ENCODE results near the gene COX7A2. TPM values are rescaled to one million over a fixed set of nuclear protein-coding genes. Genes with fewer than 3 reads are reported as not detected.

COX7A2 gene
- polyA plus RNA-seq, 4 donors: 214 to 1,298 (median 910) TPM

DNA sequence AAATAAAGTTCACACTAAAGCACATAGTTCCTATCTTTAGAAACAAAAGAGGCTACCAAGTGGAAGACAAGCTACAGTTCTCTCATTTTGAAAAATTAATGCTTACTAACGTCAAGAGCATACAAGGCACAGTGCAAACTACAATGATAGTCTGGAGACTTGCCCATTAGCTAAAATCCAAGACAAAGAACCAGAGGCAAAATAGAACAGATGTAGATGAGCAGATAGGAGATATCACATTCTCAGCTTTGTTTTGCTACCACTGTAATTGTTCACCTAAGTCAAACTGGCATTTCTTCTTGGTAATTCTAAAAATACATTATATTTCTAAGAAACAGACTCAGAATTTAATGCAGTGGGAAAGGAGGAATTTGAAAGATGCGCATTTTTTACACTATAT lies 35.8 kb upstream of the COX7A2 start:
- Histone ChIP-seq H3K9me3 (ENCODE audit: control insufficient read depth in 2 of 2, insufficient read depth in 1 of 2, low read depth in 1 of 2, low read length in 1 of 2) (no peaks in the 10 kb centered on the region), H3K36me3 (ENCODE audit: control insufficient read depth in 3 of 3, insufficient read depth in 2 of 3, low read depth in 1 of 3, low read length in 3 of 3) (peaks cover 0 to 3% (median 2%) of the 10 kb centered on the region in 3 donors), H3K4me3 (ENCODE audit: low read depth in 1 of 3, low read length in 3 of 3) (no peak overlapping the region), H3K27me3 (ENCODE audit: control insufficient read depth in 3 of 3, insufficient read depth in 3 of 3, low read length in 3 of 3) (no peaks in the 10 kb centered on the region), H3K4me1 (ENCODE audit: control insufficient read depth in 3 of 3, insufficient read depth in 2 of 3, low read depth in 1 of 3, low read length in 2 of 3) (peaks cover 2 to 11% (median 2%) of the 10 kb centered on the region in 3 donors), H3K27ac (ENCODE audit: low read depth in 1 of 3, low read length in 2 of 3) (no peak overlapping the region)
- FAIRE-seq (no peak), DNase-seq (no peak)
- 73 to 85% (median 79%) methylated on average over 2 of the region's 2 CpGs for WGBS, 3 donors

GRCh38 chr6:75278474-75279077 lies 35.0 kb upstream of the COX7A2 start:
- peaks cover 0 to 3% (median 2%) of the 10 kb centered on the region in 3 donors for H3K36me3 ChIP-seq (ENCODE audit: control insufficient read depth in 3 of 3, insufficient read depth in 2 of 3, low read depth in 1 of 3, low read length in 3 of 3)
- FAIRE-seq: no peak
- 43 to 58% (median 48%) methylated on average over 4 of the region's 4 CpGs for WGBS, 3 donors
- peak in 1 of 2 donors; percentile 23 for DNase-seq
- H3K4me1 ChIP-seq (ENCODE audit: control insufficient read depth in 3 of 3, insufficient read depth in 2 of 3, low read depth in 1 of 3, low read length in 2 of 3): peaks cover 2 to 11% (median 2%) of the 10 kb centered on the region in 3 donors
- no peak overlapping the region for H3K27ac ChIP-seq (ENCODE audit: low read depth in 1 of 3, low read length in 2 of 3)
- H3K4me3 ChIP-seq (ENCODE audit: low read depth in 1 of 3, low read length in 3 of 3): no peak overlapping the region
- no peaks in the 10 kb centered on the region for H3K9me3 ChIP-seq (ENCODE audit: control insufficient read depth in 2 of 2, insufficient read depth in 1 of 2, low read depth in 1 of 2, low read length in 1 of 2)
- no peaks in the 10 kb centered on the region for H3K27me3 ChIP-seq (ENCODE audit: control insufficient read depth in 3 of 3, insufficient read depth in 3 of 3, low read length in 3 of 3)

DNA sequence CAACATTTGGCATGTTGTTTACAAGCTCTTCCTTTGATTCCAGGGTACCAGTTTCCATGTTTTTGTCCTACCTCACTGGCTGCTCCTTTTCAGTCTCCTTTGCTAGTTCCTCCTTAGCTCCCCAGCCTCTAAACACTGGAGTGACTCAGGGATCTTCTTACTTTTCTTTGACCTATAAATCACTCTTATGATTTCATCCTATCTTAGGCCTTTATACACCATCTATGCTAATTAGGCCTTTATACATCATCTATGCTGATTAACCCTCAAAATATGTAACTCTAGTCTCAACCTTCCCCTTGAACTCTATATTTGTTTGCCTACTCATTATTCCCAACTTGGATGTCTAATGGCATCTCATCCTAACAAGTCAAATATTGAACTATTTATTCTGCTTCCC lies 31.5 kb upstream of the COX7A2 start:
- Histone ChIP-seq H3K27me3 (ENCODE audit: control insufficient read depth in 3 of 3, insufficient read depth in 3 of 3, low read length in 3 of 3) (no peaks in the 10 kb centered on the region), H3K9me3 (ENCODE audit: control insufficient read depth in 2 of 2, insufficient read depth in 1 of 2, low read depth in 1 of 2, low read length in 1 of 2) (no peaks in the 10 kb centered on the region), H3K36me3 (ENCODE audit: control insufficient read depth in 3 of 3, insufficient read depth in 2 of 3, low read depth in 1 of 3, low read length in 3 of 3) (peaks cover 0 to 3% (median 2%) of the 10 kb centered on the region in 3 donors), H3K4me1 (ENCODE audit: control insufficient read depth in 3 of 3, insufficient read depth in 2 of 3, low read depth in 1 of 3, low read length in 2 of 3) (peaks cover 0 to 9% (median 0%) of the 10 kb centered on the region in 3 donors), H3K27ac (ENCODE audit: low read depth in 1 of 3, low read length in 2 of 3) (no peak overlapping the region), H3K4me3 (ENCODE audit: low read depth in 1 of 3, low read length in 3 of 3) (no peak overlapping the region)
- DNase-seq (no peak), FAIRE-seq (no peak)

DNA sequence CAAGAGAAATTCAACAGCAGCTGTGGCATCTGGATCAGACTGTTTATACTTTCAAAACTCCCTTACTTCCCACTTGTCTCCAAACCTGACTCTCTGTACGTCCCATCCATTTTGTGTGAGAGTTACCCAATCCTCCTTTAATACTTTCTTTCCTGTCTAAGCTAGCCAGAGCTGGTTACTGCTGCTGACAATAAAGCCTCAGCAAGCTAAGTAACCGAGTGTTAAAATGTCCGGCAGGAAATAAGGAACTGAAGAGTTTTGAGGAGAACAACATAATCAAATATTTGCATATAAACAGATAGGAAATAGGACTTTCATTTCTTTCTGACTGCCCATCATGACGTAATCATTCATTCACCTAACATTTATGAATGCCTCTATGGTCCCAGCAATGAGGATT lies 29.4 kb upstream of the COX7A2 start:
- Histone ChIP-seq H3K4me1 (ENCODE audit: control insufficient read depth in 3 of 3, insufficient read depth in 2 of 3, low read depth in 1 of 3, low read length in 2 of 3) (peaks cover 0 to 10% (median 0%) of the 10 kb centered on the region in 3 donors), H3K4me3 (ENCODE audit: low read depth in 1 of 3, low read length in 3 of 3) (no peak overlapping the region), H3K36me3 (ENCODE audit: control insufficient read depth in 3 of 3, insufficient read depth in 2 of 3, low read depth in 1 of 3, low read length in 3 of 3) (peaks cover 0 to 3% (median 2%) of the 10 kb centered on the region in 3 donors), H3K9me3 (ENCODE audit: control insufficient read depth in 2 of 2, insufficient read depth in 1 of 2, low read depth in 1 of 2, low read length in 1 of 2) (no peaks in the 10 kb centered on the region), H3K27me3 (ENCODE audit: control insufficient read depth in 3 of 3, insufficient read depth in 3 of 3, low read length in 3 of 3) (no peaks in the 10 kb centered on the region), H3K27ac (ENCODE audit: low read depth in 1 of 3, low read length in 2 of 3) (peak overlapping the region in 1 of 3 donors; percentile 14)
- FAIRE-seq (no peak), DNase-seq (no peak)
- 78 to 92% (median 86%) methylated on average over 4 of the region's 4 CpGs for WGBS, 3 donors

DNA sequence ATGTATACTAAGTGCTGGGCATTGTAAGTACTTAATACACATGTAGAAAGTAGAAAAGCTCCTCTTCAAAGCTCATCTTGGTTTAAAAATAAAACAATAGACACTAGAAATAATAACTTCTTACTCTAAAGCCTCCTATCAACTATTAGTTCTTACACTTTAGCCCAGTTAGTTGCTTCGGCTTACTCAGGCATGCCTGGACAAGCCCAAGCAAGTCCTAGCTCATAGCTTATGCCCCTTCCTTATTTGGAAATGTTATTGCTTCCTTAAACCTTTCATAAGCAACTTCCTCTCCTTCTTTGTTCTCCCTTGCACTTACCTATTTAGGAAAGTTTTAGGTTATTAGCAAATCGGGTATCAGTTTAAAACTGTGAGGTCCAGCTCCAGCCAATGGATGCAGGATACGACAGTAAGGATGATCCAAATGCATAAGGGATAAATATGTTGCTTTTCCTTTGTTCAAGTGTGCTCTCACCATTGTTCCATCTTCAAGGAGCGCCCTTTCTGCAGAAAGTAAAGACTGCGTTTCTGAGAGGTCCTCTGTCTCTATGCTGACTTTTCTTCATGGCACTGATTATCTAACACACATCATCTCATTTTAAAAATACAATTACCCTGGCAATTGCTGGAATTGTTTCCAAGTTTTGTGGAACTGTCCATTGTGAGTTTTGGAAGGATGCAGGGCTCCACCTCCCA lies 28.7 kb upstream of the COX7A2 start:
- H3K4me1 ChIP-seq (ENCODE audit: control insufficient read depth in 3 of 3, insufficient read depth in 2 of 3, low read depth in 1 of 3, low read length in 2 of 3): peaks cover 0 to 6% (median 3%) of the 10 kb centered on the region in 3 donors
- 91 to 93% (median 93%) methylated on average over 5 of the region's 5 CpGs for WGBS, 3 donors
- no peaks in the 10 kb centered on the region for H3K27me3 ChIP-seq (ENCODE audit: control insufficient read depth in 3 of 3, insufficient read depth in 3 of 3, low read length in 3 of 3)
- no peak overlapping the region for H3K4me3 ChIP-seq (ENCODE audit: low read depth in 1 of 3, low read length in 3 of 3)
- H3K27ac ChIP-seq (ENCODE audit: low read depth in 1 of 3, low read length in 2 of 3): peak overlapping the region in 1 of 3 donors; percentile 14
- no peak for DNase-seq
- no peak for FAIRE-seq
- H3K9me3 ChIP-seq (ENCODE audit: control insufficient read depth in 2 of 2, insufficient read depth in 1 of 2, low read depth in 1 of 2, low read length in 1 of 2): no peaks in the 10 kb centered on the region
- H3K36me3 ChIP-seq (ENCODE audit: control insufficient read depth in 3 of 3, insufficient read depth in 2 of 3, low read depth in 1 of 3, low read length in 3 of 3): peaks cover 0 to 2% (median 0%) of the 10 kb centered on the region in 3 donors

- H3K27me3 ChIP-seq (ENCODE audit: control insufficient read depth in 3 of 3, insufficient read depth in 3 of 3, low read length in 3 of 3): no peaks in the 10 kb centered on the region
- peaks cover 0 to 6% (median 1%) of the 10 kb centered on the region in 3 donors for H3K36me3 ChIP-seq (ENCODE audit: control insufficient read depth in 3 of 3, insufficient read depth in 2 of 3, low read depth in 1 of 3, low read length in 3 of 3)
- H3K4me1 ChIP-seq (ENCODE audit: control insufficient read depth in 3 of 3, insufficient read depth in 2 of 3, low read depth in 1 of 3, low read length in 2 of 3): peaks cover 0 to 5% (median 3%) of the 10 kb centered on the region in 3 donors
- no peak overlapping the region for H3K4me3 ChIP-seq (ENCODE audit: low read depth in 1 of 3, low read length in 3 of 3)
- no peaks in the 10 kb centered on the region for H3K9me3 ChIP-seq (ENCODE audit: control insufficient read depth in 2 of 2, insufficient read depth in 1 of 2, low read depth in 1 of 2, low read length in 1 of 2)
- H3K27ac ChIP-seq (ENCODE audit: low read depth in 1 of 3, low read length in 2 of 3): no peak overlapping the region
- DNase-seq (no peak), FAIRE-seq (no peak)
- WGBS, 3 donors: 91 to 95% (median 92%) methylated on average over 4 of the region's 4 CpGs
These were observed 25.4 kb upstream of the COX7A2 start for GRCh38 chr6:75268988-75269354.

DNA sequence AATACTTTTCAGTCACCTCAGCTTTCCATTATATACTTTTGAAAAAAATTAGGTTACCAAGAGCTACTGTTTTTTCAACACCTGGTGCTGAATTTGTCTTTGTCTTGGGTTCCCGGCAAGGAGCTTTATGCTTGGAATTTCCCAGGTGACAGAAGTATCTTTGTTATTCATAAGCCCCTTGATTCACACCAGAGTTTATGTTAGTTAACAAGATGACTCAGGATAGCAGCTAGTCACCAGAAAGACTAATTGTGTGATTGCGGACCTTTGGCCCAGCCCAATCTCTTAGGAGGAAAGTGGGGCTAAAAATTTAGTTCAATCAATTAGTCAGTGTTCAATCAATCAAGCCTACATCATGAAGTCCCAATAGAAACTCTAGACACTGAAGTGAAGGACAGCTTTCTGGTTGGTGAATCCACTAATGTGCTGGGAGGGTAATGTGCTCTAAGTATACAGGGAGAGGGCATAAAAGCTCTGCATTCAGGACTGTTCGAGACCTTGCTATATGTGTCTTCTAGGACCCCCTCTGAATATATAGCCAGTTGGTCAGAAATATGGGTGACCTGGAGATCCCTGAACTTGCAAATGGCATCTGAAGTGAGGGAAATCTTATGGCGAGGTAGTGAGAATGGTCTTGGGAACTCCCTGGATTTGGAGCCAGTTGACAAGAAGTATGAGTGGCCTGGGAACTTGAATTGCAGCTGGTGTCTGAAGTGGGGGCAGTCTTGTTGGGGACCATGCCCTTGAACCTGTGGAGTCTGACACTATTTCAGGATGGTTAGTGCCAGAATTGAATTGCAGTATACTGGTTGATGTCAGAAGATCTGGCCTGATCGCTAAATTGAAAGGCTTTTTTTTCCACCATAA lies 24.8 kb upstream of the COX7A2 start:
- H3K27me3 ChIP-seq (ENCODE audit: control insufficient read depth in 3 of 3, insufficient read depth in 3 of 3, low read length in 3 of 3): no peaks in the 10 kb centered on the region
- peaks cover 0 to 5% (median 3%) of the 10 kb centered on the region in 3 donors for H3K4me1 ChIP-seq (ENCODE audit: control insufficient read depth in 3 of 3, insufficient read depth in 2 of 3, low read depth in 1 of 3, low read length in 2 of 3)
- no peak for FAIRE-seq
- WGBS, 3 donors: 59 to 71% (median 64%) methylated on average over 5 of the region's 5 CpGs
- H3K4me3 ChIP-seq (ENCODE audit: low read depth in 1 of 3, low read length in 3 of 3): no peak overlapping the region
- no peaks in the 10 kb centered on the region for H3K9me3 ChIP-seq (ENCODE audit: control insufficient read depth in 2 of 2, insufficient read depth in 1 of 2, low read depth in 1 of 2, low read length in 1 of 2)
- H3K36me3 ChIP-seq (ENCODE audit: control insufficient read depth in 3 of 3, insufficient read depth in 2 of 3, low read depth in 1 of 3, low read length in 3 of 3): peaks cover 2 to 9% (median 3%) of the 10 kb centered on the region in 3 donors
- H3K27ac ChIP-seq (ENCODE audit: low read depth in 1 of 3, low read length in 2 of 3): peak overlapping the region in 1 of 3 donors; percentile 37
- peak in 1 of 2 donors; percentile 76 for DNase-seq

- no peak overlapping the region for H3K4me3 ChIP-seq (ENCODE audit: low read depth in 1 of 3, low read length in 3 of 3)
- FAIRE-seq (no peak), DNase-seq (peak in 1 of 2 donors; percentile 37)
- H3K9me3 ChIP-seq (ENCODE audit: control insufficient read depth in 2 of 2, insufficient read depth in 1 of 2, low read depth in 1 of 2, low read length in 1 of 2): no peaks in the 10 kb centered on the region
- no peaks in the 10 kb centered on the region for H3K27me3 ChIP-seq (ENCODE audit: control insufficient read depth in 3 of 3, insufficient read depth in 3 of 3, low read length in 3 of 3)
- H3K4me1 ChIP-seq (ENCODE audit: control insufficient read depth in 3 of 3, insufficient read depth in 2 of 3, low read depth in 1 of 3, low read length in 2 of 3): peaks cover 0 to 5% (median 3%) of the 10 kb centered on the region in 3 donors
- 24 to 37% (median 34%) methylated on average over 4 of the region's 4 CpGs for WGBS, 3 donors
- no peak overlapping the region for H3K27ac ChIP-seq (ENCODE audit: low read depth in 1 of 3, low read length in 2 of 3)
- H3K36me3 ChIP-seq (ENCODE audit: control insufficient read depth in 3 of 3, insufficient read depth in 2 of 3, low read depth in 1 of 3, low read length in 3 of 3): peaks cover 2 to 9% (median 4%) of the 10 kb centered on the region in 3 donors
These were observed 23.9 kb upstream of the COX7A2 start for GRCh38 chr6:75267461-75267860.
